ENCODE data around the gene DIABLO.
A peak's percentile ranks its signal among the peaks of the same experiment; 100 is the strongest.

DNA sequence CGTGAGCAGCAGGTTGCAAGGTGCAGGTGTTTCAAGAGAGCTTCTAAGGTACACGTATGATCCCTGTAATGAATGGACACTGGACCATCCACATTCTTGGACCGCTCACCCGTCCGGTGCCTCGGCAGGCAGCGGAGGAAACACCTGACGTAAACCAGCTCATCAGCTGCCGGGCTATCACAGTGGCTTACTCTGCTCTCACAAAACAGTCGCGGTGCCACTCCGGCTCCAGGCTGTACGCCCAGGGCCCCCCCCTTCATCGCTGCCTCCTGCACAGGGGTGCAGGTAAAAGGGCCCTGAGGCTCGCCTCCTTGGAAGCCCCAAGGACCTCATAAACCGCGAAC lies 40.0 kb upstream of the DIABLO start:
- TF ChIP-seq RAD21 (IDR thresholded peaks at IDR 0.05; ENCODE audit: low read length) (0 out of 2 replicates have a peak, but pooled peaks have one; percentile 0), ELF1 (IDR thresholded peaks at IDR 0.05) (no peak), CHD2 (IDR thresholded peaks at IDR 0.05; ENCODE audit: low read length, partially characterized antibody) (no peak), GABPA (IDR thresholded peaks at IDR 0.05; ENCODE audit: low read depth) (no peak), EZH2phosphoT487 (IDR thresholded peaks at IDR 0.05; ENCODE audit: borderline replicate concordance, low read depth) (no peak), RCOR1 (IDR thresholded peaks at IDR 0.05; ENCODE audit: low read length) (no peak), MXI1 (IDR thresholded peaks at IDR 0.05; ENCODE audit: low read depth, low read length) (no peak)
- TF ChIP-seq, protein P1, sequence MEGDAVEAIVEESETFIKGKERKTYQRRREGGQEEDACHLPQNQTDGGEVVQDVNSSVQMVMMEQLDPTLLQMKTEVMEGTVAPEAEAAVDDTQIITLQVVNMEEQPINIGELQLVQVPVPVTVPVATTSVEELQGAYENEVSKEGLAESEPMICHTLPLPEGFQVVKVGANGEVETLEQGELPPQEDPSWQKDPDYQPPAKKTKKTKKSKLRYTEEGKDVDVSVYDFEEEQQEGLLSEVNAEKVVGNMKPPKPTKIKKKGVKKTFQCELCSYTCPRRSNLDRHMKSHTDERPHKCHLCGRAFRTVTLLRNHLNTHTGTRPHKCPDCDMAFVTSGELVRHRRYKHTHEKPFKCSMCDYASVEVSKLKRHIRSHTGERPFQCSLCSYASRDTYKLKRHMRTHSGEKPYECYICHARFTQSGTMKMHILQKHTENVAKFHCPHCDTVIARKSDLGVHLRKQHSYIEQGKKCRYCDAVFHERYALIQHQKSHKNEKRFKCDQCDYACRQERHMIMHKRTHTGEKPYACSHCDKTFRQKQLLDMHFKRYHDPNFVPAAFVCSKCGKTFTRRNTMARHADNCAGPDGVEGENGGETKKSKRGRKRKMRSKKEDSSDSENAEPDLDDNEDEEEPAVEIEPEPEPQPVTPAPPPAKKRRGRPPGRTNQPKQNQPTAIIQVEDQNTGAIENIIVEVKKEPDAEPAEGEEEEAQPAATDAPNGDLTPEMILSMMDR (IDR thresholded peaks at IDR 0.05) = no peak
